Breast epithelium (tissue), 4 donors: ENCODE data around the gene KIF1A. TPM values are rescaled to one million over a fixed set of nuclear protein-coding genes. Genes with fewer than 3 reads are reported as not detected.

Experiments used
- DNase-seq, 2 donors: peaks; one replicate each; pipeline ENCODE4 v3.0.0-alpha.2; 2019; ENCODE audit warnings: low spot score in 2 of 2
- H3K27ac ChIP-seq, 2 donors: fragments of 200-600 bp; sonication (generic) in 1 of 2; one replicate each; pipeline ENCODE4 v1.5.1; 2016 to 2019; ENCODE audit warnings: mild to moderate bottlenecking in 1 of 2
- H3K27me3 ChIP-seq, 2 donors: fragments of 200-600 bp; sonication (generic) in 1 of 2; one replicate each; pipeline versions ENCODE4 v1.5.1 to v1.6.0; 2017 to 2019; ENCODE audit warnings: control low read depth in 1 of 2, mild to moderate bottlenecking in 1 of 2
- H3K36me3 ChIP-seq: fragments of 200-600 bp; one replicate; pipeline ENCODE4 v1.5.1; 2019
- H3K4me1 ChIP-seq, 2 donors: fragments of 200-600 bp; sonication (generic); one replicate each; pipeline ENCODE4 v1.5.1; 2016 to 2019; ENCODE audit warnings: control low read depth in 1 of 2
- H3K4me3 ChIP-seq, 3 donors: fragments of 200-600 bp; sonication (generic); 1 replicate in 2 of 3; 2 replicates in 1 of 3; pipeline ENCODE4 v1.5.1; 2016 to 2019; ENCODE audit warnings: mild to moderate bottlenecking in 3 of 3, moderate library complexity in 2 of 3
- H3K9me3 ChIP-seq, 2 donors: fragments of 200-600 bp; sonication (generic) in 1 of 2; one replicate each; pipeline ENCODE4 v1.5.1; 2016 to 2019; ENCODE audit warnings: control low read depth in 1 of 2
- POLR2A ChIP-seq: fragments of 450-650 bp; IDR thresholded peaks from one replicate; pipeline ENCODE4 v1.6.1; 2016; ENCODE audit warnings: antibody characterized with exemption, mild to moderate bottlenecking, moderate library complexity
- POLR2AphosphoS5 ChIP-seq, 3 donors: sonication (generic); formaldehyde crosslinking; IDR thresholded peaks; one replicate each; pipeline ENCODE4 v1.6.1; 2017; ENCODE audit warnings: antibody characterized with exemption in 3 of 3
- intact Hi-C: fragments of 100-400 bp; cut with DNase I; formaldehyde crosslinking; loops from one replicate; pipeline ENCODE4 v1.15.1; 2023; ENCODE audit warnings: low total_unique reads
- total RNA-seq, 3 donors: library from RNA; depleted of rRNA; stranded (reverse); fragments of >200 nt; gene quantifications; one replicate each; pipeline ENCODE4 v1.1.0, GENCODE V29; 2016
- TF ChIP-seq, protein P1 (sequence below), 3 donors: fragments of 450-650 bp; IDR thresholded peaks; one replicate each; pipeline ENCODE4 v1.5.1; 2016 to 2017; ENCODE audit warnings: antibody characterized with exemption in 3 of 3, mild to moderate bottlenecking in 3 of 3, moderate library complexity in 3 of 3

The KIF1A gene
- total RNA-seq, 3 donors from 2014 or later, result under 0.01 to 0.29 TPM; not detected in 1

DNA sequence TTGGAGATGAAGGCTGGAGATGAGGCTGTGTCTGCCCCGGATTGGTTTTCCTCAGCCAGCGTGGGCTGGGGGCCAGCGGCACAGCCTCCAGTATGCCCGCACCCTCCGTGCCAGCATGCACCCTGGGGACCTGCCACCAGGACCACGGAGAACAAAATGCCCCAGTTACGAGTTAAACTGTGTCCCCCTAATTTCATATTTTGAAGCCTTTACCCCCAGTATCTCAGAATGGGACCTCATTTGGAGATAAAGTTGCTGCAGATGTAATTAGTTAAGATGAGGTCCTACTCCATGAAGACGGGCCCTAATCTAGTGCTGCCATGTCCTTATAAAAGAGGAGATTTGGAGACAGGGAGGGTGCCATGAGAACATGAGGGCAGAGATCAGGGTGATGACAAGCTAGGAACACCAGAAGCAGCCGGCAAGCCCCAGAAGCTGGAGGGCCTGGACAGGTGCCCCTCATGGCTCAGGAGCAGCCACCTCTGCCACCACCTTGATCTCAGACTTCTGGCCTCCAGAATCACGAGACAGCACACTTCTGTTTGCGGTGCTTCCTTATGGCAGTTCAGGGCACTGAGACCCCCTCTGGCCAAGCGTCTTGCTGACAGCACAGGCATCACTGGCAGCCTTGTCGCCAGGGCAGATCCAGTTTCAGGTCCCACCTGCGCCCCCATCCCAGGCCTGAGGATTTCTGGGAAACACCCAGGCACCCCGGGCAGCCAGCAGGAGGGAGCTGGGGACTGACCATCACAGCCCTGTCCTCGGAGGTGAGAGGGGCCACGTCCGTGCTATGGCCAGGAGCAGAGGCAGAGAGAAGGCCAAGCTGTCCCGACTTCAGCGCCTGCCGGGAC is 29.4 kb downstream of the KIF1A start:
- DNase-seq, result no peak
- Histone ChIP-seq H3K9me3 (no peaks in the 10 kb centered on the region), H3K4me1 (no peaks in the 10 kb centered on the region), H3K4me3 (no peak overlapping the region), H3K36me3 (no peaks in the 10 kb centered on the region), H3K27ac (no peak overlapping the region), H3K27me3 (peaks cover 0 to 1% of the 10 kb centered on the region in 2 donors)
- intact Hi-C loops, result no loop called here
- TF ChIP-seq, protein P1, sequence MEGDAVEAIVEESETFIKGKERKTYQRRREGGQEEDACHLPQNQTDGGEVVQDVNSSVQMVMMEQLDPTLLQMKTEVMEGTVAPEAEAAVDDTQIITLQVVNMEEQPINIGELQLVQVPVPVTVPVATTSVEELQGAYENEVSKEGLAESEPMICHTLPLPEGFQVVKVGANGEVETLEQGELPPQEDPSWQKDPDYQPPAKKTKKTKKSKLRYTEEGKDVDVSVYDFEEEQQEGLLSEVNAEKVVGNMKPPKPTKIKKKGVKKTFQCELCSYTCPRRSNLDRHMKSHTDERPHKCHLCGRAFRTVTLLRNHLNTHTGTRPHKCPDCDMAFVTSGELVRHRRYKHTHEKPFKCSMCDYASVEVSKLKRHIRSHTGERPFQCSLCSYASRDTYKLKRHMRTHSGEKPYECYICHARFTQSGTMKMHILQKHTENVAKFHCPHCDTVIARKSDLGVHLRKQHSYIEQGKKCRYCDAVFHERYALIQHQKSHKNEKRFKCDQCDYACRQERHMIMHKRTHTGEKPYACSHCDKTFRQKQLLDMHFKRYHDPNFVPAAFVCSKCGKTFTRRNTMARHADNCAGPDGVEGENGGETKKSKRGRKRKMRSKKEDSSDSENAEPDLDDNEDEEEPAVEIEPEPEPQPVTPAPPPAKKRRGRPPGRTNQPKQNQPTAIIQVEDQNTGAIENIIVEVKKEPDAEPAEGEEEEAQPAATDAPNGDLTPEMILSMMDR (IDR thresholded peaks at IDR 0.05), result no peak
- TF ChIP-seq POLR2A (no peak), POLR2AphosphoS5 (IDR thresholded peaks at IDR 0.05) (no peak)

DNA sequence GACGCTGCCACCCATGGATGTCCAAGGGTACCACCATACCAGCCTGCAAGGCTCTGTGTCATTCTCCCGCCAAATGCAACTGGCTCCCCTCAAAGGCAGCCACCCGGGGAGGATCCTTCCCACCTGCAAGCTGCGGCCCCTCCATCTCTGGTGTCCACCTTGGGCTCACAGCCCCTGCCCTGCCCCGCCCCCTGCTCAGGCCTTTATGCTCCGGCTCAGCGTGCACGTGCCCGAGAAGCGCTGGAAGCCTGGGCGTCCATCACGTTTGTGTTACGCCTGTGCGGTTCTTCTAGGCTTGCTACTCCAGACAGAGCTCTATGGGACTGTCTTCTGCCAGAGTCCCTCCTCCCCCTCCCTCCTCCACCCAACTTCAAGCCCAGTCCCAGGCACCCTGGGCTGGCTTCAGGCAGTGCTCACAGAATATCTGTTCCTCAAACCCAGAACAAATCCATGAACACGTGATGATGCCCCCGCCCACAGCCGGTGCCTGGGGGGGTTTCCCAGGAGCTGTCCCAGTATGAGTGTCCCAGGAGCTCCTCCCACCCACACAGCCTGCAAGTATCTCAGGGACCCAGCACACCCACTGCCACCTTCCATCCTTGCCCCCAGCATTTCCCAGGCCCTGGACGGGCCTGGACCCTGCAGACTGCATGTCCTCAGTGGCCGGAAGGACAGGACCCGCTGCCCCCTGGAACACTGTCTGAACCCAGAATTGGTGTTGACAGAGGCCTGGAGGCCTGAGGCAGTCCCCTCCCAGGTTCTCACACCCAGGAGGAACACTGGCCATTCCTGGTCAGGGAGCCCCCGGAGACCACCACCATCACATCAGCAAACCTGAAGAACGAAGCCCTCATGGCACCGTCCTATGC is 30.3 kb downstream of the KIF1A start:
- Histone ChIP-seq H3K27me3 (no peaks in the 10 kb centered on the region), H3K36me3 (no peaks in the 10 kb centered on the region), H3K4me1 (no peaks in the 10 kb centered on the region), H3K9me3 (no peaks in the 10 kb centered on the region), H3K27ac (no peak overlapping the region), H3K4me3 (no peak overlapping the region)
- TF ChIP-seq POLR2A (no peak), POLR2AphosphoS5 (IDR thresholded peaks at IDR 0.05) (no peak)
- TF ChIP-seq, protein P1 (IDR thresholded peaks at IDR 0.05), result no peak
- intact Hi-C loops, result no loop called here
- no peak for DNase-seq

DNA sequence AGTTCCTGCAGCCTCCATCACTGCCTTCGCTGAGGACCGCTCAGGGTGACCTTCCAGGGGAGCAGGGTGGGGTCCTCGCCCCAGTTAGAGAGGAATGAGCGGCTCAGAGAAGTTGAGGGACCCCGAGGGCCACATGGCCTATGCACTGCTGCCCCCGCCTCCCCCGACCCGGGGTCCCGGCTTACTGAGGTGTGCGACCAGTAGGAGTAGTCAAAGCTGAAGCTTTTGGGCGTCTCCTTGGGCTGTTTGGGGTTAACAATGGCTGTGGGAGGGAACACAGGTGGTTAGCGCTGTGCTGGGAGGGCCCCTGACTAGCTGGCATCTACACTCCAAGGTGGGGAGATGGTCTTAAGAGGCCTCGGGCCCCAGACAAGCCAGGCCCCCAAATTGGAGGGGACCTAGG is 31.0 kb downstream of the KIF1A start:
- no peak for DNase-seq

DNA sequence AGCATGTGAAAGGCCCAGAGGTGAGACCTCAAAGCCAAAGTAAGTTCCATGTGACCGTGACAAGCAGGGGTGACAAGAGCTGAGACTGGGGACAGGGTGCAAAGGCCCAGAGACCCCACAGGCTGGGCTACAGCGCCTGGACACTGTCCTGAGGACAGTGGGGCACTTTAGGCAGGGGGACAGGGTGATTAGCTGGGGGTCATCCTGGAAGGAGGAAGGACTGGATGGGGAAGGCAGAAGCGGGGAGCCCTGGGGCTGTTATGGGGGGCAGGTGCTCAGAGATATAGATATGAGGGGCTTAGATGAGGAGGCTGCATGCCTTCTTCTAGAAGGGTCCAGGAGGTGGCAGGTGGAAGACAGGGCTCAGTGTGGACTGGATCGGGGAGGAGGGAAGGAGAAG is 31.5 kb downstream of the KIF1A start:
- H3K27ac ChIP-seq, result no peak overlapping the region
- H3K4me1 ChIP-seq, result no peaks in the 10 kb centered on the region
- no peaks in the 10 kb centered on the region for H3K36me3 ChIP-seq
- H3K9me3 ChIP-seq, result no peaks in the 10 kb centered on the region
- no peak for TF ChIP-seq POLR2A
- no peak for TF ChIP-seq POLR2AphosphoS5 (IDR thresholded peaks at IDR 0.05)
- TF ChIP-seq, protein P1 (IDR thresholded peaks at IDR 0.05), result no peak
- intact Hi-C loops, result no loop called here
- no peak for DNase-seq
- H3K4me3 ChIP-seq, result no peak overlapping the region
- H3K27me3 ChIP-seq, result peaks cover 0 to 10% of the 10 kb centered on the region in 2 donors

More for the DNA sequence above, 31.0 kb downstream of the KIF1A start:
- Histone ChIP-seq H3K9me3 (no peaks in the 10 kb centered on the region), H3K36me3 (no peaks in the 10 kb centered on the region), H3K27me3 (peaks cover 0 to 5% of the 10 kb centered on the region in 2 donors), H3K27ac (no peak overlapping the region), H3K4me1 (no peaks in the 10 kb centered on the region), H3K4me3 (no peak overlapping the region)
- intact Hi-C loops, result no loop called here
- TF ChIP-seq, protein P1 (IDR thresholded peaks at IDR 0.05), result no peak
- TF ChIP-seq POLR2A (no peak), POLR2AphosphoS5 (IDR thresholded peaks at IDR 0.05) (no peak)
